ENCODE results near the gene WDR73. TPM values are rescaled to one million over a fixed set of nuclear protein-coding genes. Genes with fewer than 3 reads are reported as not detected.

WDR73 gene
- total and polyA plus RNA-seq, 2 donors (not counting 3 experiments of a cell fraction or from before 2014, with no cell fraction given), result 29.0 to 29.1 TPM

DNA sequence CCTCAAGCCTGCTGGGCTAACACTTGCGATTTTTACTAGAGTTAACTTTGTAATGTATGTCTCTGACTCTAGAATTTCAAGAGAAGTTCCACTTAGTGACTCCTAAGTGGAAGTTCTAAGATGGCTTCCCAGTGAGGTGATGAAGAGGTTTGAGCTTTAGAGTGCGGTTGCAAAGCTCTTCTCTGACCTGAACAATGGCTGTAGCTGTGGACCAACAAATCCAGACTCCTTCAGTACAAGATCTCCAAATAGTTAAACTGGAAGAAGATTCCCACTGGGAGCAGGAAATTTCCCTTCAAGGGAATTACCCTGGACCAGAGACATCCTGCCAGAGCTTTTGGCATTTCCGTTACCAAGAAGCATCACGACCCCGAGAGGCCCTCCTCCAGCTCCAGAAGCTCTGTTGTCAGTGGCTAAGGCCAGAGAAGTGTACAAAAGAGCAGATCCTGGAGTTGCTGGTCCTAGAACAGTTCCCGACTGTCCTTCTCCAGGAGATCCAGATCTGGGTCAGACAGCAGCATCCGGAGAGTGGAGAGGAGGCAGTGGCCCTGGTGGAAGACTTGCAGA lies 22.3 kb downstream of the WDR73 start:
- H3K36me3 ChIP-seq (ENCODE audit: control insufficient read depth in 2 of 2, extremely low read depth in 1 of 2, insufficient read depth in 2 of 2, low read length in 2 of 2), result no peaks in the 10 kb centered on the region

DNA sequence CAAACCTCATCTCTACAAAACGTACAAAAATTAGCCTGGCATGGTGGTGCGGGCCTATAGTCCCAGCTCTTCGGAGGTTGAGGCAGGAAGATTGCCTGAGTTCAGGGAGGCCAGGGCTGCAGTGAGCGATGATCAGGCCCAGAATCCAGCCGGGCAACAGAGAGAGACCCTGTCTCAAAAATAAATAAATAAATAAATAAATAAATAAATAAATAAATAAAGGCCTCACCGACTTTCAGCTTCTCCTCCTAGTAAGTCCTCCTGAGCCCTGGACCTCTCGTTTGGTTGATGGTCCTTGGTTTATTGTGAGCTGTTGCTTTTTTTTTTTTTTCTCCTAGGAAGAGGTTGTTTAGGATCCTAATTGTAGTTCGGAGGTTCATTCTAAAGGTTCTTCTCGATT lies 25.1 kb downstream of the WDR73 start:
- no peaks in the 10 kb centered on the region for H3K9me3 ChIP-seq (replicated peaks; ENCODE audit: control insufficient read depth, insufficient read depth, low read length)
- H3K4me2 ChIP-seq (ENCODE audit: insufficient read depth, low read length), result no peak overlapping the region
- peaks cover 19% of the 10 kb centered on the region for H3K4me1 ChIP-seq (ENCODE audit: control insufficient read depth, extremely low read depth, insufficient read depth, low read length)
- no TSS peak for BruUV-seq (replicated peaks)
- FAIRE-seq, result no peak
- H3K27ac ChIP-seq (ENCODE audit: insufficient read depth, low read depth, low read length), result no peak overlapping the region
- peaks cover 9% of the 10 kb centered on the region for H3K79me2 ChIP-seq (ENCODE audit: control insufficient read depth, insufficient read depth, low read length)
- no peaks in the 10 kb centered on the region for H3K36me3 ChIP-seq (ENCODE audit: control insufficient read depth in 2 of 2, extremely low read depth in 1 of 2, insufficient read depth in 2 of 2, low read length in 2 of 2)
- no peaks in the 10 kb centered on the region for H3K9me1 ChIP-seq (replicated peaks; ENCODE audit: control insufficient read depth, extremely low read depth, insufficient read depth, low read length)
- no peak overlapping the region for H2AFZ ChIP-seq (ENCODE audit: low read depth, low read length)
- no peak overlapping the region for H3K9ac ChIP-seq (replicated peaks; ENCODE audit: extremely low read depth, insufficient read depth, low read length)
- intact Hi-C loops (cut with micrococcal nuclease), result no loop called here
- ChIA-PET POLR2A (no interaction called here), CTCF (interaction anchor here (1.0 to 1.7 kb wide), 2 partner anchors 20 to 30 kb away, joined by 3 read pairs; no protein-coding TSS in a partner anchor)
- no peaks in the 10 kb centered on the region for H4K20me1 ChIP-seq (replicated peaks; ENCODE audit: control insufficient read depth, extremely low read depth, insufficient read depth, low read length)
- no peak overlapping the region for H3K4me3 ChIP-seq (replicated peaks in 1 of 3; ENCODE audit: insufficient read depth in 1 of 3, low read depth in 1 of 3, low read length in 3 of 3)
- no peaks in the 10 kb centered on the region for H3K27me3 ChIP-seq (ENCODE audit: control insufficient read depth in 2 of 2, insufficient read depth in 2 of 2, low read length in 2 of 2)
- no peak for DNase-seq (ENCODE audit: low read depth, low spot score)
- dilution Hi-C loops (cut with MboI; ENCODE audit: extremely low pct_ligation_motif_present, low sequenced_read_pairs), result no loop called here
- TF ChIP-seq POLR2AphosphoS5 (IDR thresholded peaks at IDR 0.05; ENCODE audit: insufficient read depth, low read depth, low read length), result no peak
- no peak for TF ChIP-seq EZH2 (IDR thresholded peaks at IDR 0.05; ENCODE audit: borderline replicate concordance, low read depth, low read length, severe bottlenecking)

More for the DNA sequence above, 22.3 kb downstream of the WDR73 start:
- CTCF ChIA-PET, result interaction anchor here (0.6 to 4.7 kb wide), 6 partner anchors 22 to 104 kb away, joined by 4 to 25 read pairs (median 6); partner anchors contain the start of gene WDR73
- Histone ChIP-seq H4K20me1 (replicated peaks; ENCODE audit: control insufficient read depth, extremely low read depth, insufficient read depth, low read length) (no peaks in the 10 kb centered on the region), H3K27ac (ENCODE audit: insufficient read depth, low read depth, low read length) (peak overlapping the region; percentile 54), H2AFZ (ENCODE audit: low read depth, low read length) (peak overlapping the region; percentile 87), H3K9ac (replicated peaks; ENCODE audit: extremely low read depth, insufficient read depth, low read length) (peak overlapping the region; percentile 45), H3K27me3 (ENCODE audit: control insufficient read depth in 2 of 2, insufficient read depth in 2 of 2, low read length in 2 of 2) (no peaks in the 10 kb centered on the region), H3K79me2 (ENCODE audit: control insufficient read depth, insufficient read depth, low read length) (peaks cover 12% of the 10 kb centered on the region), H3K4me2 (ENCODE audit: insufficient read depth, low read length) (peak overlapping the region; percentile 94), H3K9me3 (replicated peaks; ENCODE audit: control insufficient read depth, insufficient read depth, low read length) (no peaks in the 10 kb centered on the region), H3K4me1 (ENCODE audit: control insufficient read depth, extremely low read depth, insufficient read depth, low read length) (peaks cover 26% of the 10 kb centered on the region), H3K9me1 (replicated peaks; ENCODE audit: control insufficient read depth, extremely low read depth, insufficient read depth, low read length) (no peaks in the 10 kb centered on the region), H3K4me3 (replicated peaks in 1 of 3; ENCODE audit: insufficient read depth in 1 of 3, low read depth in 1 of 3, low read length in 3 of 3) (peak overlapping the region; percentile 49 to 85 (median 60))
- BruUV-seq (replicated peaks), result TSS peak; percentile 73
- FAIRE-seq (no peak), DNase-seq (ENCODE audit: low read depth, low spot score) (no peak)
- dilution Hi-C loops (cut with MboI; ENCODE audit: extremely low pct_ligation_motif_present, low sequenced_read_pairs), result no loop called here
- intact Hi-C loops (cut with micrococcal nuclease), result loop anchor here (1.0 kb wide), 1 partner anchor 30 kb away; the partner anchor contains the start of gene ZSCAN2
- TF ChIP-seq, protein P1, sequence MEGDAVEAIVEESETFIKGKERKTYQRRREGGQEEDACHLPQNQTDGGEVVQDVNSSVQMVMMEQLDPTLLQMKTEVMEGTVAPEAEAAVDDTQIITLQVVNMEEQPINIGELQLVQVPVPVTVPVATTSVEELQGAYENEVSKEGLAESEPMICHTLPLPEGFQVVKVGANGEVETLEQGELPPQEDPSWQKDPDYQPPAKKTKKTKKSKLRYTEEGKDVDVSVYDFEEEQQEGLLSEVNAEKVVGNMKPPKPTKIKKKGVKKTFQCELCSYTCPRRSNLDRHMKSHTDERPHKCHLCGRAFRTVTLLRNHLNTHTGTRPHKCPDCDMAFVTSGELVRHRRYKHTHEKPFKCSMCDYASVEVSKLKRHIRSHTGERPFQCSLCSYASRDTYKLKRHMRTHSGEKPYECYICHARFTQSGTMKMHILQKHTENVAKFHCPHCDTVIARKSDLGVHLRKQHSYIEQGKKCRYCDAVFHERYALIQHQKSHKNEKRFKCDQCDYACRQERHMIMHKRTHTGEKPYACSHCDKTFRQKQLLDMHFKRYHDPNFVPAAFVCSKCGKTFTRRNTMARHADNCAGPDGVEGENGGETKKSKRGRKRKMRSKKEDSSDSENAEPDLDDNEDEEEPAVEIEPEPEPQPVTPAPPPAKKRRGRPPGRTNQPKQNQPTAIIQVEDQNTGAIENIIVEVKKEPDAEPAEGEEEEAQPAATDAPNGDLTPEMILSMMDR (IDR thresholded peaks at IDR 0.05; ENCODE audit: extremely low read depth in 1 of 2, insufficient read depth in 1 of 2, low read depth in 1 of 2, low read length in 2 of 2), result no peak
- TF ChIP-seq EZH2 (IDR thresholded peaks at IDR 0.05; ENCODE audit: borderline replicate concordance, low read depth, low read length, severe bottlenecking), result no peak
- POLR2A ChIA-PET, result interaction anchor here (1.3 kb wide), 1 partner anchor 22 kb away, joined by 4 read pairs; the partner anchor contains the start of gene WDR73
